ENCODE data around the gene F8A2.
"Not testable (repeated sequence)": the region's sequence is repeated elsewhere in the genome, so short reads cannot be mapped to it uniquely, and the experiment has no call there.

The F8A2 gene

GRCh38 chrX:155379802-155380201 lies 2.1 kb upstream of the F8A2 start:
- H3K27me3 ChIP-seq (ENCODE audit: control insufficient read depth in 3 of 3, insufficient read depth in 3 of 3, low read depth in 1 of 3, low read length in 3 of 3): not testable (repeated sequence)

GRCh38 chrX:155382529-155382967 lies 653 bp downstream of the F8A2 start:
- not testable (repeated sequence) for H2AFZ ChIP-seq (ENCODE audit: low read length); H3K36me3 ChIP-seq (replicated peaks in 1 of 2; ENCODE audit: control insufficient read depth in 2 of 2, insufficient read depth in 2 of 2, low read length in 2 of 2); H2BK120ac ChIP-seq (ENCODE audit: low read depth, low read length); H3K9ac ChIP-seq (ENCODE audit: low read depth, low read length, poor library complexity); H3K27me3 ChIP-seq (ENCODE audit: control insufficient read depth in 3 of 3, insufficient read depth in 3 of 3, low read depth in 1 of 3, low read length in 3 of 3); H2BK5ac ChIP-seq (ENCODE audit: low read length); H4K8ac ChIP-seq (ENCODE audit: low read depth, low read length); H3K4me1 ChIP-seq (ENCODE audit: control insufficient read depth in 2 of 2, insufficient read depth in 1 of 2, low read depth in 1 of 2, low read length in 2 of 2); H3K23ac ChIP-seq (ENCODE audit: low read depth, low read length, poor library complexity); H3K79me1 ChIP-seq (ENCODE audit: low read depth, low read length); H2BK15ac ChIP-seq (ENCODE audit: low read length); DNase-seq (ENCODE audit: low spot score); H3K4me2 ChIP-seq (ENCODE audit: insufficient read depth, low read length, poor library complexity, severe bottlenecking); H3K9me3 ChIP-seq (replicated peaks in 1 of 2; ENCODE audit: control insufficient read depth in 2 of 2, insufficient read depth in 1 of 2, low read depth in 1 of 2, low read length in 2 of 2); H2AK5ac ChIP-seq (ENCODE audit: low read depth, low read length); H4K91ac ChIP-seq (ENCODE audit: low read depth, low read length, poor library complexity); H3K27ac ChIP-seq (replicated peaks; ENCODE audit: low read length); H3K4me3 ChIP-seq (ENCODE audit: low read length in 2 of 2); H3K4ac ChIP-seq (ENCODE audit: low read length); H3K14ac ChIP-seq (ENCODE audit: low read length); H3K18ac ChIP-seq (ENCODE audit: low read length); H2BK12ac ChIP-seq (ENCODE audit: low read length)
- no CpG with 5 or more reads among the region's 64 CpGs for WGBS, 2 donors (ENCODE audit: extremely low coverage in 2 of 2, insufficient read length in 2 of 2, insufficient replicate concordance in 1 of 2)

More at GRCh38 chrX:155379802-155380201, 2.1 kb upstream of the F8A2 start:
- not testable (repeated sequence) for H3K23ac ChIP-seq (ENCODE audit: low read depth, low read length, poor library complexity); H3K9me3 ChIP-seq (replicated peaks in 1 of 2; ENCODE audit: control insufficient read depth in 2 of 2, insufficient read depth in 1 of 2, low read depth in 1 of 2, low read length in 2 of 2); H2AK5ac ChIP-seq (ENCODE audit: low read depth, low read length); H3K14ac ChIP-seq (ENCODE audit: low read length); H3K18ac ChIP-seq (ENCODE audit: low read length); H3K4ac ChIP-seq (ENCODE audit: low read length); H3K4me2 ChIP-seq (ENCODE audit: insufficient read depth, low read length, poor library complexity, severe bottlenecking); H4K91ac ChIP-seq (ENCODE audit: low read depth, low read length, poor library complexity); H2BK12ac ChIP-seq (ENCODE audit: low read length); H4K8ac ChIP-seq (ENCODE audit: low read depth, low read length); H3K9ac ChIP-seq (ENCODE audit: low read depth, low read length, poor library complexity); DNase-seq (ENCODE audit: low spot score); H3K79me1 ChIP-seq (ENCODE audit: low read depth, low read length); H2BK5ac ChIP-seq (ENCODE audit: low read length); H2BK15ac ChIP-seq (ENCODE audit: low read length); H3K27ac ChIP-seq (replicated peaks; ENCODE audit: low read length); H2BK120ac ChIP-seq (ENCODE audit: low read depth, low read length); H3K36me3 ChIP-seq (replicated peaks in 1 of 2; ENCODE audit: control insufficient read depth in 2 of 2, insufficient read depth in 2 of 2, low read length in 2 of 2); H3K4me3 ChIP-seq (ENCODE audit: low read length in 2 of 2); H3K4me1 ChIP-seq (ENCODE audit: control insufficient read depth in 2 of 2, insufficient read depth in 1 of 2, low read depth in 1 of 2, low read length in 2 of 2); H2AFZ ChIP-seq (ENCODE audit: low read length)
- WGBS, 2 donors (ENCODE audit: extremely low coverage in 2 of 2, insufficient read length in 2 of 2, insufficient replicate concordance in 1 of 2): no CpG with 5 or more reads among the region's 7 CpGs

GRCh38 chrX:155389634-155390033 lies 7.7 kb downstream of the F8A2 start:
- no peak overlapping the region for H4K8ac ChIP-seq (ENCODE audit: low read depth, low read length)
- H2BK12ac ChIP-seq (ENCODE audit: low read length): no peak overlapping the region
- no peak overlapping the region for H3K14ac ChIP-seq (ENCODE audit: low read length)
- no peak overlapping the region for H3K27ac ChIP-seq (replicated peaks; ENCODE audit: low read length)
- no peak overlapping the region for H2BK15ac ChIP-seq (ENCODE audit: low read length)
- no peaks in the 10 kb centered on the region for H3K27me3 ChIP-seq (ENCODE audit: control insufficient read depth in 3 of 3, insufficient read depth in 3 of 3, low read depth in 1 of 3, low read length in 3 of 3)
- no peak overlapping the region for H2BK5ac ChIP-seq (ENCODE audit: low read length)
- WGBS, 2 donors (ENCODE audit: extremely low coverage in 2 of 2, insufficient read length in 2 of 2, insufficient replicate concordance in 1 of 2): no CpG with 5 or more reads among the region's 8 CpGs
- no peak overlapping the region for H2AK5ac ChIP-seq (ENCODE audit: low read depth, low read length)
- no peaks in the 10 kb centered on the region for H3K36me3 ChIP-seq (replicated peaks in 1 of 2; ENCODE audit: control insufficient read depth in 2 of 2, insufficient read depth in 2 of 2, low read length in 2 of 2)
- H3K18ac ChIP-seq (ENCODE audit: low read length): no peak overlapping the region
- no peak overlapping the region for H4K91ac ChIP-seq (ENCODE audit: low read depth, low read length, poor library complexity)
- no peak overlapping the region for H3K4me2 ChIP-seq (ENCODE audit: insufficient read depth, low read length, poor library complexity, severe bottlenecking)
- H3K4me3 ChIP-seq (ENCODE audit: low read length in 2 of 2): no peak overlapping the region
- DNase-seq (ENCODE audit: low spot score): no peak
- H2AFZ ChIP-seq (ENCODE audit: low read length): no peak overlapping the region
- H3K9ac ChIP-seq (ENCODE audit: low read depth, low read length, poor library complexity): no peak overlapping the region
- H3K4ac ChIP-seq (ENCODE audit: low read length): no peak overlapping the region
- H3K9me3 ChIP-seq (replicated peaks in 1 of 2; ENCODE audit: control insufficient read depth in 2 of 2, insufficient read depth in 1 of 2, low read depth in 1 of 2, low read length in 2 of 2): no peaks in the 10 kb centered on the region
- no peak overlapping the region for H2BK120ac ChIP-seq (ENCODE audit: low read depth, low read length)
- H3K23ac ChIP-seq (ENCODE audit: low read depth, low read length, poor library complexity): no peak overlapping the region
- no peaks in the 10 kb centered on the region for H3K79me1 ChIP-seq (ENCODE audit: low read depth, low read length)
- no peaks in the 10 kb centered on the region for H3K4me1 ChIP-seq (ENCODE audit: control insufficient read depth in 2 of 2, insufficient read depth in 1 of 2, low read depth in 1 of 2, low read length in 2 of 2)

DNA sequence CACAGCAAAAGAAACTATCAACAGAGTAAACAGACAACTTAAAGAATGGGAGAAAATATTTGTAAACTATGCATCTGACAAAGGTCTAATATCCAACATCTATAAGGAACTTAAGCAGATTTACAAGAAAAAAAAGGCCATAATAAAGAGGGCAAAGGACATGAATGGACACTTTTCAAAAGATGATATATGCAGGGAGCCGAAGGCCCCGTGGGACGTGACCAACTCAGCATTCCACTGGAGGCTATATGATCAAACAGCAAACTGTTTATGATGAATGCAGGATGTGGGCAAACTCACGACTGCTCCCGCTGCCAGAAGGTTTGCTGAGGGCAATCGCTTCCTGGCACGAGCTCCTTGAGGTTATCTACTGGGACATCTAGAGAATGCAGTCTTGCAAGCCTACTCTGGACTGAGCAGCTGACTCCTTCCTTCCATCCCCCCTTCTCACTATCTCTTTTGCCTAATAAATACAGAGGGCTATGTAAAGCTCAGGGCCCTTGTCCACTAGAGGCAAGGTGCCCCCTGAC lies 12.9 kb downstream of the F8A2 start:
- DNase-seq (ENCODE audit: low spot score); H3K4me2 ChIP-seq (ENCODE audit: insufficient read depth, low read length, poor library complexity, severe bottlenecking); H4K8ac ChIP-seq (ENCODE audit: low read depth, low read length); H3K4me1 ChIP-seq (ENCODE audit: control insufficient read depth in 2 of 2, insufficient read depth in 1 of 2, low read depth in 1 of 2, low read length in 2 of 2); H3K79me1 ChIP-seq (ENCODE audit: low read depth, low read length); H3K9ac ChIP-seq (ENCODE audit: low read depth, low read length, poor library complexity); H3K27me3 ChIP-seq (ENCODE audit: control insufficient read depth in 3 of 3, insufficient read depth in 3 of 3, low read depth in 1 of 3, low read length in 3 of 3); H3K36me3 ChIP-seq (replicated peaks in 1 of 2; ENCODE audit: control insufficient read depth in 2 of 2, insufficient read depth in 2 of 2, low read length in 2 of 2); H3K9me3 ChIP-seq (replicated peaks in 1 of 2; ENCODE audit: control insufficient read depth in 2 of 2, insufficient read depth in 1 of 2, low read depth in 1 of 2, low read length in 2 of 2); H2AFZ ChIP-seq (ENCODE audit: low read length); H3K4ac ChIP-seq (ENCODE audit: low read length); H2BK12ac ChIP-seq (ENCODE audit: low read length); H3K18ac ChIP-seq (ENCODE audit: low read length); H2BK5ac ChIP-seq (ENCODE audit: low read length); H2AK5ac ChIP-seq (ENCODE audit: low read depth, low read length); H3K23ac ChIP-seq (ENCODE audit: low read depth, low read length, poor library complexity); H2BK15ac ChIP-seq (ENCODE audit: low read length); H2BK120ac ChIP-seq (ENCODE audit: low read depth, low read length); H3K4me3 ChIP-seq (ENCODE audit: low read length in 2 of 2); H3K14ac ChIP-seq (ENCODE audit: low read length); H3K27ac ChIP-seq (replicated peaks; ENCODE audit: low read length); H4K91ac ChIP-seq (ENCODE audit: low read depth, low read length, poor library complexity): not testable (repeated sequence)
- WGBS, 2 donors (ENCODE audit: extremely low coverage in 2 of 2, insufficient read length in 2 of 2, insufficient replicate concordance in 1 of 2): no CpG with 5 or more reads among the region's 7 CpGs
